HG02623 (cell line): ENCODE measurements around the gene C11orf21.
"Not testable (repeated sequence)": the region's sequence is repeated elsewhere in the genome, so short reads cannot be mapped to it uniquely, and the experiment has no call there.

Source experiments
- ATAC-seq: cut with Tn5 transposase; IDR thresholded peaks from one replicate; pipeline ENCODE4 v1.9.1; 2021; ENCODE audit warnings: moderate library complexity; ENCODE audit not compliant: unreplicated experiment

Gene C11orf21

GRCh38 chr11:2298131-2298794 is 3.5 kb downstream of the C11orf21 start:
- ATAC-seq = no peak

- no peak for ATAC-seq
These were observed 4.1 kb downstream of the C11orf21 start for GRCh38 chr11:2297623-2298030.

GRCh38 chr11:2296913-2297622 is 4.7 kb downstream of the C11orf21 start:
- ATAC-seq = no peak

GRCh38 chr11:2295971-2296912 is 5.5 kb downstream of the C11orf21 start:
- no peak for ATAC-seq

- no peak for ATAC-seq
These were observed 6.8 kb downstream of the C11orf21 start for GRCh38 chr11:2294926-2295290.

GRCh38 chr11:2293984-2294925 is 7.5 kb downstream of the C11orf21 start:
- no peak for ATAC-seq

- ATAC-seq = no peak
These were observed 8.2 kb downstream of the C11orf21 start for GRCh38 chr11:2293531-2293971.

- no peak for ATAC-seq
These were observed 11.3 kb downstream of the C11orf21 start for GRCh38 chr11:2290351-2290841.

- no peak for ATAC-seq
These were observed 11.9 kb downstream of the C11orf21 start for GRCh38 chr11:2289859-2290258.

- no peak for ATAC-seq
These were observed 12.4 kb downstream of the C11orf21 start for GRCh38 chr11:2289350-2289749.

GRCh38 chr11:2287091-2287490 is 14.6 kb downstream of the C11orf21 start:
- no peak for ATAC-seq

- not testable (repeated sequence) for ATAC-seq
These were observed 15.4 kb downstream of the C11orf21 start for GRCh38 chr11:2286350-2286749.

- ATAC-seq = no peak
These were observed 21.5 kb downstream of the C11orf21 start for GRCh38 chr11:2280208-2280607.

GRCh38 chr11:2277933-2278523 is 23.7 kb downstream of the C11orf21 start:
- no peak for ATAC-seq

GRCh38 chr11:2277008-2277346 is 24.7 kb downstream of the C11orf21 start:
- ATAC-seq = no peak

GRCh38 chr11:2276280-2277007 is 25.3 kb downstream of the C11orf21 start:
- no peak for ATAC-seq

GRCh38 chr11:2275334-2276279 is 26.1 kb downstream of the C11orf21 start:
- ATAC-seq = no peak

- ATAC-seq = no peak
These were observed 27.9 kb downstream of the C11orf21 start for GRCh38 chr11:2273771-2274170.
